Stimulated activated naive CD8-positive, alpha-beta T cell treated with anti-CD3 and anti-CD28 coated beads, Interleukin-15, Interleukin-2, amounts not matched to agents 100 ng/mL and 50 ng/mL, for 24 hours (primary cell): ENCODE measurements around the gene ACSS1.

Experiments used
- H3K27ac Mint-ChIP-seq: one replicate; pipeline ENCODE4 v1.8.0; 2021; ENCODE audit warnings: mild to moderate bottlenecking, mixed read lengths
- H3K27me3 Mint-ChIP-seq: one replicate; pipeline ENCODE4 v1.8.0; 2021; ENCODE audit warnings: mixed read lengths
- H3K36me3 Mint-ChIP-seq: one replicate; pipeline ENCODE4 v1.8.0; 2021; ENCODE audit warnings: low read depth, mixed read lengths
- H3K4me1 Mint-ChIP-seq: one replicate; pipeline ENCODE4 v1.8.0; 2021; ENCODE audit warnings: low read depth, mixed read lengths
- H3K4me3 Mint-ChIP-seq: one replicate; pipeline ENCODE4 v1.8.0; 2021; ENCODE audit warnings: mild to moderate bottlenecking, mixed read lengths
- H3K9me3 Mint-ChIP-seq: one replicate; pipeline ENCODE4 v1.8.0; 2021; ENCODE audit warnings: mixed read lengths

Gene ACSS1

GRCh38 chr20:25057234-25058050 is 497 bp downstream of the ACSS1 start:
- H3K36me3 Mint-ChIP-seq: no peaks in the 10 kb centered on the region
- H3K27me3 Mint-ChIP-seq: no peaks in the 10 kb centered on the region
- peaks cover 57% of the 10 kb centered on the region for H3K4me1 Mint-ChIP-seq
- H3K27ac Mint-ChIP-seq: peak overlapping the region; percentile 45
- peak overlapping the region; percentile 75 for H3K4me3 Mint-ChIP-seq
- H3K9me3 Mint-ChIP-seq: no peaks in the 10 kb centered on the region

- peaks cover 62% of the 10 kb centered on the region for H3K4me1 Mint-ChIP-seq
- no peaks in the 10 kb centered on the region for H3K27me3 Mint-ChIP-seq
- peak overlapping the region; percentile 75 for H3K4me3 Mint-ChIP-seq
These were observed 1.2 kb downstream of the ACSS1 start for GRCh38 chr20:25056690-25057233.

GRCh38 chr20:25055711-25056495 is 2.0 kb downstream of the ACSS1 start:
- H3K27me3 Mint-ChIP-seq: no peaks in the 10 kb centered on the region
- peaks cover 66% of the 10 kb centered on the region for H3K4me1 Mint-ChIP-seq
- H3K4me3 Mint-ChIP-seq: peak overlapping the region; percentile 75
- H3K27ac Mint-ChIP-seq: peak overlapping the region; percentile 37
- H3K9me3 Mint-ChIP-seq: no peaks in the 10 kb centered on the region
- no peaks in the 10 kb centered on the region for H3K36me3 Mint-ChIP-seq

More at GRCh38 chr20:25056690-25057233, 1.2 kb downstream of the ACSS1 start:
- peak overlapping the region; percentile 76 for H3K27ac Mint-ChIP-seq
- no peaks in the 10 kb centered on the region for H3K36me3 Mint-ChIP-seq
- H3K9me3 Mint-ChIP-seq: no peaks in the 10 kb centered on the region

- Mint-ChIP-seq H3K4me1 (peaks cover 66% of the 10 kb centered on the region), H3K9me3 (no peaks in the 10 kb centered on the region), H3K27ac (no peak overlapping the region), H3K4me3 (no peak overlapping the region), H3K36me3 (no peaks in the 10 kb centered on the region), H3K27me3 (no peaks in the 10 kb centered on the region)
These were observed 2.8 kb downstream of the ACSS1 start for GRCh38 chr20:25054995-25055629.

GRCh38 chr20:25054096-25054820 is 3.7 kb downstream of the ACSS1 start:
- H3K27me3 Mint-ChIP-seq: no peaks in the 10 kb centered on the region
- peaks cover 63% of the 10 kb centered on the region for H3K4me1 Mint-ChIP-seq
- H3K27ac Mint-ChIP-seq: no peak overlapping the region
- no peak overlapping the region for H3K4me3 Mint-ChIP-seq
- no peaks in the 10 kb centered on the region for H3K9me3 Mint-ChIP-seq
- H3K36me3 Mint-ChIP-seq: no peaks in the 10 kb centered on the region

GRCh38 chr20:25053255-25054031 is 4.5 kb downstream of the ACSS1 start:
- Mint-ChIP-seq H3K27me3 (no peaks in the 10 kb centered on the region), H3K27ac (no peak overlapping the region), H3K36me3 (no peaks in the 10 kb centered on the region), H3K4me1 (peaks cover 56% of the 10 kb centered on the region), H3K9me3 (no peaks in the 10 kb centered on the region), H3K4me3 (no peak overlapping the region)

GRCh38 chr20:25052255-25053194 is 5.4 kb downstream of the ACSS1 start:
- no peaks in the 10 kb centered on the region for H3K9me3 Mint-ChIP-seq
- H3K4me3 Mint-ChIP-seq: no peak overlapping the region
- H3K4me1 Mint-ChIP-seq: peaks cover 56% of the 10 kb centered on the region
- H3K27ac Mint-ChIP-seq: peak overlapping the region; percentile 55
- H3K27me3 Mint-ChIP-seq: no peaks in the 10 kb centered on the region
- peaks cover 3% of the 10 kb centered on the region for H3K36me3 Mint-ChIP-seq

GRCh38 chr20:25051386-25052155 is 6.4 kb downstream of the ACSS1 start:
- Mint-ChIP-seq H3K27me3 (no peaks in the 10 kb centered on the region), H3K36me3 (peaks cover 3% of the 10 kb centered on the region), H3K4me1 (peaks cover 51% of the 10 kb centered on the region), H3K4me3 (no peak overlapping the region), H3K27ac (no peak overlapping the region), H3K9me3 (no peaks in the 10 kb centered on the region)

- H3K27ac Mint-ChIP-seq: no peak overlapping the region
- no peak overlapping the region for H3K4me3 Mint-ChIP-seq
- H3K9me3 Mint-ChIP-seq: no peaks in the 10 kb centered on the region
- H3K36me3 Mint-ChIP-seq: peaks cover 3% of the 10 kb centered on the region
- no peaks in the 10 kb centered on the region for H3K27me3 Mint-ChIP-seq
- H3K4me1 Mint-ChIP-seq: peaks cover 42% of the 10 kb centered on the region
These were observed 7.2 kb downstream of the ACSS1 start for GRCh38 chr20:25050501-25051350.

GRCh38 chr20:25050082-25050481 is 7.9 kb downstream of the ACSS1 start:
- Mint-ChIP-seq H3K4me1 (peaks cover 36% of the 10 kb centered on the region), H3K27ac (no peak overlapping the region), H3K4me3 (no peak overlapping the region), H3K36me3 (peaks cover 3% of the 10 kb centered on the region), H3K9me3 (no peaks in the 10 kb centered on the region), H3K27me3 (no peaks in the 10 kb centered on the region)

GRCh38 chr20:25049261-25050060 is 8.5 kb downstream of the ACSS1 start:
- no peak overlapping the region for H3K4me3 Mint-ChIP-seq
- H3K27ac Mint-ChIP-seq: no peak overlapping the region
- peaks cover 30% of the 10 kb centered on the region for H3K4me1 Mint-ChIP-seq
- H3K27me3 Mint-ChIP-seq: no peaks in the 10 kb centered on the region
- peaks cover 3% of the 10 kb centered on the region for H3K36me3 Mint-ChIP-seq
- H3K9me3 Mint-ChIP-seq: no peaks in the 10 kb centered on the region
